Measurements from ENCODE around the gene HMCES. TPM values are rescaled to one million over a fixed set of nuclear protein-coding genes. Genes with fewer than 3 reads are reported as not detected.

The HMCES gene, protein sequence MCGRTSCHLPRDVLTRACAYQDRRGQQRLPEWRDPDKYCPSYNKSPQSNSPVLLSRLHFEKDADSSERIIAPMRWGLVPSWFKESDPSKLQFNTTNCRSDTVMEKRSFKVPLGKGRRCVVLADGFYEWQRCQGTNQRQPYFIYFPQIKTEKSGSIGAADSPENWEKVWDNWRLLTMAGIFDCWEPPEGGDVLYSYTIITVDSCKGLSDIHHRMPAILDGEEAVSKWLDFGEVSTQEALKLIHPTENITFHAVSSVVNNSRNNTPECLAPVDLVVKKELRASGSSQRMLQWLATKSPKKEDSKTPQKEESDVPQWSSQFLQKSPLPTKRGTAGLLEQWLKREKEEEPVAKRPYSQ
- polyA plus RNA-seq (ENCODE audit: insufficient read length in 4 of 4): 10 to 100 TPM; 52.3 to 54.8 (median 52.8) TPM

DNA sequence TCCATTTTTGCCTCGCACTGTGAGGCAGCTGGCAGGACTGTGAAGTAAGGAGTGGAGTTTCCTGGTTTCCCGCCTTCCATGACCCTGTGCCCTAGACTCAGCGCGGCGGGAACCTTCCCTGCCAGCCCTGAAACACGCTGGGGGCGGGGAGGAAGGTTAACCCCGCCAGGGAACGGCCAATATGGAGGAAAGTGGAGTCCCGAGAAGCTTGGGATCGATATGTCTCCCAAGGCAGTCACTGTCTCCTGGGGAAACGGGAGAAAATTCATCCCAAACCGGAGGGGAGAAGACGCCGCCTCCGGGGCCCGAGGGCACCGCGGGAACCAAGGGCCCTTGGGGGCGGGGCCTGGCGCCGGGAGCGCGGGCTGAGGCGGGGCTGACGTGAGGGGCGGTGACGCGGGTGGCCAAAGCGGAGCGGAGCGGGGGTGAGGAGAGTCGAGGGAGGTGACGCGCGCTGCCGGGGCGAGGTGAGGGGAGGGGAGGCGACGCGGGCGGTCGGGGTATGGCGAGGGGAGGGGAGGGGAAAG lies at the start of gene HMCES:
TSS of gene HMCES (plus strand) at position 432 of the 527 bp plus-strand sequence. CDS start 863 bp downstream, outside the sequence.
- peak; percentile 85 to 87 (median 86) for DNase-seq (ENCODE audit: low read depth in 4 of 4, low spot score in 3 of 4)

DNA sequence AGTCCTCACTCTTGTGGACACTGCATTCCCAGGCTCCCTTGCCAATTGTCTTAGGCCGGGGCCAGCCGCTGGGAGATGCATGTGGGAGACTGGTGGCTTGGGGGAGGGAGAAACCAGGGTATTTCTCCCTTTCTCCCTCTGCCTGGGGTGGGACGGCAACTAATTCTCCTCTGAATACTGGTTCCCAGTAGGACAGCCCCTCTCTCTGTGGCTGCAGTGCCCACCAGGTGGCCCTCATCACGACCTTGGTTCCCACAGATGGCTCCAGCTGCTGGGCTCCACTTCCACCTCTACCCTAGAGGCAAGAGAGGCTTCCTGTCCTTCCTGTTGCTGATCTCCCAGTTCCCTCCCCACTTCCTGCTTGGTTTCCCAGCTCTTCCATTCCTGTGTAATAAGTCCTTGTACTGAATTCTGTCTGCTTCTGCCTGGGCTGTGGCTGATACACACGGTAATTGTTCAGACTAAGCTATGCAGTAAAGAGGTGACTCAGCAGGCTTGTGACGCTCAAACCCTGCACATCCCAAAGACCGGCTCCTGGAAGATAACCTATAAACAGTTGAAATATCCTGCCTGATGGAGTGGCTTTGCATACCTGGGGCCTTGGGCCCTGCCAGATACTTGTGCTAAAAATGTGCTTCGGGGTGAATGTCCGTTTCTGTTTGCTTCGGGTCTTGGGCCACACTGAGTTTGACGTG lies 49.6 kb upstream of the HMCES start:
- DNase-seq (ENCODE audit: low read depth in 4 of 4, low spot score in 3 of 4): no peak

DNA sequence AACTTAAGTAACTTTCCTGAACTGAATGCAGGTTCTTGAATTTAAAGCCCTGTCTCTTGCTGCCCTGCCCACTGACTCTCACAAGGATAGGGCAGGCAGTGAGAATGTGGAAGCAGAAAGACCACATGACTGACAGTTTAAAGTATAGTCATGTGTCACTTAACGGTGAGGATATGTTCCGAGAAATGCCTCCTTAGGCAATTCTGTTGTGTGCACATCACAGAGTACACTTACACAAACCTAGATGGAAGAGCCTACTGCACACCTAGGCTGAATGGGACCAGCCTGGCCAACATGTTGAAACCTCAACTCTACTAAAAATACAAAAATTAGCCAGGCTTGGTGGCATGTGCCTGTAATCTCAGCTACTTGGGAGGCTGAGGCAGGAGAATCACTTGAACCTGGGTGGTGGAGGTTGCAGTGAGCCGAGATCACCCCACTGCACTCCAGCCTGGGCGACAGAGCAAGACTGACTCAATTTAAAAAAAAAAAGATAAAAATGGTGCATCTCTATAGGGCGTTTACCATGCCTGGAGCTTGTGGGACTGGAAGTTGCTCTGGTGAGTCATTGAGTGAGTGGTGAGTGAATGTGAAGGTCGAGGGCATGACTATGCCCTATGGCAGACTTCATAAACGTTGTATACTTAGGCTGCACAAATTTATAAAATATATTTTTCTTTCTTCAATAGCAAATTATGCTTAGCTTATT lies 48.2 kb upstream of the HMCES start:
- DNase-seq (ENCODE audit: low read depth in 4 of 4, low spot score in 3 of 4): no peak

DNA sequence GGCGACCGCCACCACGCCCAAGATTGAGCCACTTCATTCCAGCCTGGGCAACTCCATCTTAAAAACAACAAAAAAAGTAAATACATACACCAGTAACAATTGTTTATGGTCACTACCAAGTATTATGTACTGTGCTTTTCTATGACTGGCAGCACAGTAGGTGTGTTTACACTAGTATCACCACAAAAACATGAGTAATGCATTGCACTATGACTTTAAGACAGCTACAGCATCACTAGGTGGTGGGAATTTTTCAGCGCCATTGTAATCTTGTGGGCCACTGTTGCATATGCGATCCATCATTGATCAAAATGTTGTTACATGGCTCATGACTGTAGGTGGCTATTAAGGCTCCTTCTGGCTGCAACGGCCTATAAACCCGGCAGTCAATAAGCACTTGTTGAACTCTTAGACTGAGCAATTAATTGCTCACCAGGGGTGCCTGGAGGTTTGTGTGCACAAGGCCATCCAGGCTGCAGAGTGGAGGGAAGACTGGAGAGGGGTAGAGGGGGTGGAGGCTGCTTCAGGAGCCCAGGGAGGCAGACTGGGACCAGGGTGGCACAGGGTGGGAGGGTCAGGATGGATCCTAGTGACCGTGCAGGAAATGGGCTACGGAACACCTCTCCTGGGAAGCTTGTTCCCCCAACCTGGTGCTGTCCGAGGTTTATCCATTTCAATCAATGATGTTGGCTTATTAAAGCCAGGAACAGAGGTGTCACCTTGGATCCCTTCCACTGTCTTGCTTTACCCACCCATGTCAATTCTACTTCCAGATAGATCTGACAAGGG lies 47.1 kb upstream of the HMCES start:
- no peak for DNase-seq (ENCODE audit: low read depth in 4 of 4, low spot score in 3 of 4)

DNA sequence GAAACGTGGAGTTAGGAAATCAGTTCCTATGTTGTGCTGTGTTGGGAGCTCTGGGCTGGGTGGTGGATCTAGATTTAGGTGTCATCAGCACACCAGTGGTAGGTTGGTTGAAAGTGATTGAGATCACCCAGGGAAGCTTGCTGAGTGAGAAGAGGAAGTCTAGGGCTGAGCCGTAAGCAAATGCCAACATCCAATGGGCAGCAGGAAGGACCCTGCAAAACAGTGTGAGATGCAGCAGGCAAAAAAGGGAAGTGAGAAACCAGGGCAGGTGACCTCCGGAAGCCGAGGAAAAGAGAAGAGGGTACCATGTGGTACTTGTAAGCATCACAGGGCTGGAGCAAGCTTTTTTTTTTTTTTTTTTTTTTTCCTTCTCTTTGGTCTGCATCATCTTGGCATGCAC lies 45.1 kb upstream of the HMCES start:
- DNase-seq (ENCODE audit: low read depth in 4 of 4, low spot score in 3 of 4): no peak

DNA sequence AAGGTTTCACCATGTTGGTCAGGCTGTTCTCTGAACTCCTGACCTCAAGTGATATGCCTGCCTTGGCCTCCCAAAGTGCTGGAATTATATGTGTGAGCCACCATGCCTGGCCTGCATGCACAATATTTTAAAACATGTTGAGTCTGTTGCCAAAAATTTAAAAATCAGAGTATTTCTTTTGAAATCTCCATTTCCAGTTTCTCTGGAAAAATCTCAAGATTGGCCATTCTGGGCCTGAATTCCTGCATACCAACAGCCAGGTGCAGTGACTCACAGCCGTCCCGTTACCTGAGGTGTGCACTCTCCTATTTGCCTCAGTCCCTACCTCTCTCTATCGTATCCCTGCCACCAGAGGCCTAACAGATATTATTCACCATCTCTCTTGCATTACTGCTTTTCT lies 44.2 kb upstream of the HMCES start:
- DNase-seq (ENCODE audit: low read depth in 4 of 4, low spot score in 3 of 4): no peak

DNA sequence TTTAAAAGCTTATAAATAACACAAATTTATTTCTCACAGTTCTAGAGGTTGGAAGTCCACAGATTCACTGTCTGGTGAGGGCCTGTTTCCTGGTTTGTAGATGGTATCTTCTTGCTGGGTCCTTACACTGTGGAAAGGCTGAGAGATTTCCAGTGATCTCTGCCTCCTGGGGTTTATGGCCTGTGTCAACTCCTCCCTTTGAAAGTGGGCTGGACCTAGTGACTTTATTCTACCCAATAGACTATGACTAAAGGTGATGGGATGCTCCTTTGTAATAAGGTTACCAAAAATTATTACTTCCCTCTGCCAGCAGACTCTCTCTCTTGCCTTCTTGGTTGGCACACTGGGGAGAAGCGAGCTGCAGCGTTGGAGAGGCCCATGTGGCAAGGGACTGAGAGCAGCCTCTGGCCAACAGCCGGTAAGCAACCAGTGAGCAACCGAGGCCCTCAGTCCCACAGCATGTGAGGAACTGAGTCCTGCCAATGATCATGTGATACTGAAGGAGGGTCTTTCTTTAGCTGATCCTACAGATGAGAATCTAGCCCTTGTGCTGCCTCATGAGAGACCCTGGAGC lies 43.2 kb upstream of the HMCES start:
- DNase-seq (ENCODE audit: low read depth in 4 of 4, low spot score in 3 of 4): no peak

DNA sequence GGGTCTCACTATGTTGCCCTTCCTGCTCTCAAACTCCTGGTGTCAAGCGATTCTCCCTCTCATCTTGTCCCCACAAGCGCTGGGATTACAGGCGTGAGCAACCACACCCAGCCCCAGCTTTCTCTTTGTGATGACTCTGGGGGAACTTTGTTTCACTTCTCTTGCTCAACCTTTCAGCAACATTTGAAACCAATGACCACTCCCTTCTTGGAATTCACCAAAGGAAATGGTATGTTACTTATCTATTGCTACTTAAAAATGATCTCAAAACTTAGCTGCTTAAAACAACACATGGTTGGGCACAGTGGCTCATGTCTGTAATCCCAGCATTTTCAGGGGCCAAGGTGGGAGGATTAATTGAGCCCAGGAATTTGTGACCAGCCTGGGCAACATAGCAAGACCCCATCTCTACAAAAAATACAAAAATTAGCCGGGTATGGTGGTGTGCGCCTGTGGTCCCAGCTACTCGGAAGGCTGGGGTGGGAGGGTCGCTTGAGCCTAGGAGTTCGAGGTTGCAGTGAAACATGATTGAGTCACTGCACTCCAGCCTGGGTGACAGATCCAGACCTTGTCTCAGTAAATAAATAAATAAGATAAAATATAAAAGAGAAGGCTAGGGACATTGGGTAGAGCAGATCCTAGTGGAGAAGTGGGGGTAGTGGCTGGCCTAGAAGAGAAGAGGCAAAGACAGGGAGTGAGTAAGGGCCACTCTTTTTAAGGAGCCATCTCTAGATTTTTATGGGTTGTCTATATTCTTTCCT lies 39.5 kb upstream of the HMCES start:
- no peak for DNase-seq (ENCODE audit: low read depth in 4 of 4, low spot score in 3 of 4)

DNA sequence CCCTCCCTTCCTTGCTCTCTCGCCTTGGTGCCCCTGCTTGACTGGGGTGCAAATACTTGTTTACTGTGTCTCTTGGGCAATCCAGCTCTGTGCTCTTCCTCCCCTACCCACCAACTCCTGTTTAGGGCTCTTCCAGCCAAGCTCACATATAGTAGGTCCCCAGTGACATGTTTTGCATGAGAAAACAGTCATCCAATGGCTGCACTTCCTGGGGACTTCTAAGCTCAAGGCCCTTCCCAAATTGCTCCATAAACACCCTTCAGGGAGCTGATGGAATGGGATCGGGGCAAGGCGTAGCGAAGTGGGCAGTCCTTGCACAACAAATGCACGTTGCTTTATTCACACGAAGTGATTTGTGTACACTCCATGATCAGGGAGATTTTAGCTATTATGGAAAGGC lies 38.7 kb upstream of the HMCES start:
- no peak for DNase-seq (ENCODE audit: low read depth in 4 of 4, low spot score in 3 of 4)

DNA sequence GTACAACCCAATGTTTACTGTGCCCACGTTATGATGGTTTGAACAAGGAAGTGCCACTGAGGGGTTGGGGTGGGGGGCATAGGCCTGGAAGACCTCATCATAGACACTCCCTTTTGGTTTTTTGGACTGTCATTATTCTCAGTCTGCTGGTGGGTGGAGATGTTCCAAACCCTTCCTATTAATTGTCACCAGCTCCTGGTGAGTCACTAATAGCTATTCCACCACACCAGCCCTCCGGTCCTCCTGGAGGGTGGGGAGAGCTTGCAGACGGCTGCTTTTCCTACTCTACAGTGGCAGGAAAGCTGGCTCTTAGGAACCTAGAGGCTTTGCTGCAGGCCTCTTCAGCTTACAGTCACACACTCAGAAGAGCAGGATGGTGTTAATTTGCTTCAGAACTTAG lies 38.2 kb upstream of the HMCES start:
- no peak for DNase-seq (ENCODE audit: low read depth in 4 of 4, low spot score in 3 of 4)

DNA sequence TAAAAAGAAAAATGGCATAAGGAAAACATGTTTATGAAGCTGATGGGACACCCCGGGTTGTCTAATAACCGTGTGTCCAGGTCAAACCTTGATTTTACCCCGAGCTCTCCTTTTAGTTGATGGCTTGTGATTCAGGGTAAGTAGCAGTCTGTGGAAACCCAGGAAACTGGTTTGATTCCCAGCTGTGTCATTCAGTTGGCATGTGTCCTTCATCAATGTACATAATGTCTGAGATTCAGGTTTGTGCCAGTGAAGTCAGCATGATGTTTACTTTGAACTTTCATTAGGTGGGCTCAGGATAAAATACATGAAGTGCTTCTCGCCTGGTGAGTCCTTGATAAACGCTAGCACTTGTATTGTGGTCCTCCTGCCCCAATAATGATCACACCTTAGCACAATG lies 33.5 kb upstream of the HMCES start:
- no peak for DNase-seq (ENCODE audit: low read depth in 4 of 4, low spot score in 3 of 4)

DNA sequence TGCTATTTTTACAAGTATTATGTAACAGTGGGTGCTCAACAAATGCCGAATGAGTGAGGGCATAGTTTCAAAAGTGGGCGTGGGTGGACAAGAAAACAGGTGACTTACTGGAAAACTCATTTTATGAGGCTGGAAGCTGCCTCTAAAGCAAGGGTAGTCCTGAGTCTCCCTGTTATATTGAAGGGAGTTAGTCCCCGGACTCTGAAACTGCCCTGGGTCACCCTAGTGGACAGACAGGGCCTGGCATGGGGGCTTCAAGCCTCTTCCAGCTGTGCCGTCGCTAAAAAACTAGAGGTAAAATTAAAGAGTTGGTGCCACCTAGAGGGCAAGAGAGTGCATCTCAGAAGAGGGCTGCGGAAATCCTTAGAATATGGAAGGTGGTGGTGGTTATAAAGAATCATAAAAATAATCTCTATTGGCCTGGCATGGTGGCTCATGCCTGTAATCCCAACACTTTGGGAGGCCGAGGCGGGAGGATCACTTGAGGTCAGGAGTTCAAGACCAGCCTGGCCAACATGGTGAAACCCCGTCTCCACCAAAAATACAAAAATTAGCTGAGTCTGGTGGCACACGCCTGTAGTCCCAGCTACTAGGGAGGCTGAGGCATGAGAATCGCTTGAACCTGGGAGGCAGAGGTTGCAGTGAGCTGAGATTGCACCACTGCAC lies 32.9 kb upstream of the HMCES start:
- DNase-seq (ENCODE audit: low read depth in 4 of 4, low spot score in 3 of 4): peak; percentile 62 to 78 (median 68)

DNA sequence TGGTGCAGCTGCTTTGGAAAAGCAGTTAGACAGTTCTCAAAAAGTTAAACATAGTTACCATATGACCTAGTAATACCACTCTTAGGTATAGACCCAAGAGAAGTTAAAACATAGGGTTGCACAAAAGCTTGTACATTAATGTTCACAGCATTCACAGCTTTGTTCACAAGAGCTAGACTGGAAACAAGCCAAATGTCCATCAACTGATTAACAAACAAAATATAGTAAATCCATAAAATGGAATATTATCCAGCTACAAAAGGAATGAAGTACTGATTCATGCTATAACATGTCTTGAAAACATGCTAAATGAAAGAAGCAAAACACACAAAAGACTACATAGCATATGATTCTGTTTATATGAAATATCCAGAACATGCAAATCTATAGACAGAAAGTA lies 32.0 kb upstream of the HMCES start:
- DNase-seq (ENCODE audit: low read depth in 4 of 4, low spot score in 3 of 4): no peak

DNA sequence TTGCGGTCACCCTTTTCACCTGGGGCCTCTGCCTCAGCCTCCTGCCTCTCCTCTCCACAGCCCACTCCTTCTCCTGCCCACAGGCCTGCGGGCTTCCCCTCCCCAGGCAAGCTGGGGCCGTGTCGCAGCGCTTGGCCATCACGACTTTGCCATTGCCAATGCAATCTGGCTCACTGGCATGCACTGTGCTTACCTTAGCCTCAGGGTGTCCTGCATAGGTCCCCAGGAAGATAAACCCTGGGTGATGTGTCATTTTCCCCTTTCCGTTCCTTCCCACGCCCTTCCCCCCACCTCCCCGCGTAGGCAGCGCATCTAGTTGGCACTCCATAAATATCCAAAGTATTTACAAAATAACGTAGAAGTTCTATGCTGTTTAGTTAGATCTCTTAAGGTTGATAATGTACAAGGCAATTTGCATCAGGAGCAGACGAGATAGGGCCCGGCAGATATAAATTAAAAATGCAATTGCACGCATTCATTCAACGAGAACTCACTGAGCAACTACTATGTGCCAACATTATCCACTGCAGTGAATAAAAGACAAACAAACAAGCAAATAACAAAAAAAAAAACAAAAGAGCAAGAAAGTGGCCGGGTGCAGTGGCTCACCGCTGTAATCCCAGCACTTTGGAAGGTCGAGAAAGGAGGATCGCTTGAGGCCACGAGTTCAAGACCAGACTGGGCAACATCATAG lies 30.2 kb upstream of the HMCES start:
- no peak for DNase-seq (ENCODE audit: low read depth in 4 of 4, low spot score in 3 of 4)

DNA sequence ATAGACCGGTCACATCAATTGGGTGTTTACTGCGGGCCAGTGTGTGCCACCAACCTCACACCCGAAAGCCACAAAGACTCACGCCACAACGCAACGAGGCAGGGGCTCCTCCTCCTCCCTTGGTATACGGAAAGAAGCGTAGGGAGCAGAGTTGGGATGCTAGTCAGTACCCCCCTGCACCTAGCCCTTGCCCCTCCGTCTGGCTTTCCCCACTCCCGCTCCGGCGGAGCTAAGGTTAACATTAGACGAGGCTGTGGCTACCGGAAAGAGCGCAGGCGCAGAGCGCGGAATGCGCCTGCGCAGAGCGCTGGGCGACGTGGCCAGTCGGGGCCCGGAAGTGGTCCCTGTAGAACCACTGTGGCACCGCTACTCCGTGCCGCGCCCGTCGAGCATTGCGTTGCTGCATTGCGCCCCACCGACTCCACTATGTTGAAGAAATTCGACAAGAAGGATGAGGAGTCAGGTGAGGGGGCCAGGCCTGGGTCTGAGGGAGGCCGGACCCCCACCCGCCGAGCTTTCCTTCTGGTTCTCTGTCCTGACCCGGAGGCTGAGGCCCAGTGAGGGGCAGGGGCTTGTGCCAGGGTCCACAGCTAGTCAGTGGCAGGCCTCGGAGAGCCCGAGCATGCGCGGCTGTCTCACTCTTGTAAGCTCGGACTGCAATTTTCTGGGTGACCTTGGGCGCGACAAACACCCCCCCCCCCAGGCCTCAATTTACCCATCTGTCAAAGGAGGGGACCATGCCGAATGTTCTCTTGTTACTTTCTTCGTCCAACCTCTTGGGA lies 29.2 kb upstream of the HMCES start, which contains the start of gene COPG1:
TSS of gene COPG1 (plus strand) at position 323 of the 782 bp plus-strand sequence. CDS start at position 427, 104 bp downstream.
- peak; percentile 81 to 96 (median 83) for DNase-seq (ENCODE audit: low read depth in 4 of 4, low spot score in 3 of 4)

DNA sequence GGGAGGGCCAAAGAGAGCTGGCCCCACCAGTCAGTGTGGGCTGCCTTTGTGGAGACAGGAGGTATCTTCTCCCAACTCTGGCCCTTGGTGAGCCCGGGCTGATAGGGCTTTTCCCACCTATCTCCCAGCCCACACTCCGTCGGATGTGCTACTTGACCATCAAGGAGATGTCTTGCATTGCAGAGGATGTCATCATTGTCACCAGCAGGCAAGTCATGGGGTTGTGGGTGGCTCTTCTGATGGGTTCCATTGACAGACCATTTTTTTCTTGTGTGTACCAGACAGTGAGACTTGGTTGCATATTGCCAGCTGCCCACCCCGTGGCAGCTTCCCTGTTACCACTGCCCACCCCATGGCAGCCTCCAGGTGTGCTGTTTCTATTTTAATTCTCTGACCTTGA lies 25.9 kb upstream of the HMCES start:
- DNase-seq (ENCODE audit: low read depth in 4 of 4, low spot score in 3 of 4): no peak

DNA sequence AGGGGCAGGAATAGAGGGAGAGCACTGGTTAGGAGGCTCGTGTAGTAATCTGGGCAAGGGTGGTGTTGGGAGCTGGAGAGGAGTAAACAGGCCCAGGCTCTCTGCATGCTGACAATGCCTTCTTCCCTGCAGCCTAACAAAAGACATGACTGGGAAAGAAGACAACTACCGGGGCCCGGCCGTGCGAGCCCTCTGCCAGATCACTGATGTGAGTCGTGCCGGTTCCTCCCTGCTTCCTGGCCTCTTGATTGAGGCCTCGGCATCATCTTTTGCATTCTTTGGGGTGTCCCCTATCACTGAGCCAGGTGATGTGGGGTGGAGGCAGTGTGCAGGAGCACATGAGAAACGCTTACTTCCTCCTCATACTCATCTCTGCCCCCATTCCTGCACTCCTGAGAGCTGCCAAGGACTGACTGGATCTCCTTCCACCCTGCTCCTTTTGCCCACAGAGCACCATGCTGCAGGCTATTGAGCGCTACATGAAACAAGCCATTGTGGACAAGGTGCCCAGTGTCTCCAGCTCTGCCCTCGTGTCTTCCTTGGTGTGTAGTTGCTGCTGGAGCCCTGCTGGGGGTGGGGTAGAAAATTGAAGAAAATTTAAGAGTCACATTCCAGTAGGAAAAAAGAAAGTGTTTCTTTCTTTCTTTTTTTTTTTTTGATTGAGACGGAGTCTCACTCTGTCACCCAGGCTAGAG lies 24.0 kb upstream of the HMCES start:
- DNase-seq (ENCODE audit: low read depth in 4 of 4, low spot score in 3 of 4): no peak

All from right renal pelvis (tissue), 4 donors.